Astrocyte (in vitro differentiated cells and primary cell): Measurements from ENCODE around the gene CNGB1. TPM values are rescaled to one million over a fixed set of nuclear protein-coding genes. Genes with fewer than 3 reads are reported as not detected.

Experiments
- DNase-seq: peaks from one replicate; pipeline ENCODE4 v3.0.0-alpha.2; 2010; ENCODE audit warnings: low read depth
- FAIRE-seq: peaks from 2 replicates; lab custom pipeline; 2011; peaks lifted over from hg19 to GRCh38; lab: Jason Lieb, UNC
- H2AFZ ChIP-seq: 2 replicates; pipeline ENCODE4 v1.6.0; 2012; ENCODE audit warnings: low read depth, low read length, inconsistent platforms
- H3K27ac ChIP-seq: 2 replicates; pipeline ENCODE4 v1.5.1; 2011; ENCODE audit warnings: low read depth, low read length, inconsistent platforms
- H3K27me3 ChIP-seq: 2 replicates; pipeline ENCODE4 v1.6.0; 2011; ENCODE audit warnings: low read length, inconsistent platforms; ENCODE audit not compliant: insufficient read depth
- H3K36me3 ChIP-seq: 2 replicates; pipeline ENCODE4 v1.5.1; 2011; ENCODE audit warnings: low read length, inconsistent platforms; ENCODE audit not compliant: insufficient read depth
- H3K4me1 ChIP-seq: 2 replicates; pipeline ENCODE4 v1.5.1; 2011; ENCODE audit warnings: low read length, inconsistent platforms; ENCODE audit not compliant: insufficient read depth
- H3K4me2 ChIP-seq: 2 replicates; pipeline ENCODE4 v1.6.0; 2012; ENCODE audit warnings: low read length, inconsistent platforms
- H3K4me3 ChIP-seq: 2 replicates; pipeline ENCODE4 v1.5.1; 2011; ENCODE audit warnings: low read depth, mild to moderate bottlenecking, low read length, inconsistent platforms; ENCODE audit not compliant: insufficient read depth
- H3K79me2 ChIP-seq: 2 replicates; pipeline ENCODE4 v1.6.0; 2012; ENCODE audit warnings: mild to moderate bottlenecking, low read length, inconsistent platforms; ENCODE audit not compliant: insufficient read depth
- H3K9ac ChIP-seq: 2 replicates; pipeline ENCODE4 v1.6.0; 2012; ENCODE audit warnings: mild to moderate bottlenecking, low read length, inconsistent platforms
- H3K9me3 ChIP-seq: 2 replicates; pipeline ENCODE4 v1.5.1; 2012; ENCODE audit warnings: low read depth, mild to moderate bottlenecking, low read length, inconsistent platforms; ENCODE audit not compliant: insufficient read depth
- H4K20me1 ChIP-seq: 2 replicates; pipeline ENCODE4 v1.6.0; 2012; ENCODE audit warnings: low read length, inconsistent platforms; ENCODE audit not compliant: insufficient read depth
- H3K27ac Mint-ChIP-seq: one replicate; pipeline ENCODE4 v1.8.0; 2021; ENCODE audit warnings: mild to moderate bottlenecking, mixed read lengths; ENCODE audit not compliant: unreplicated experiment
- H3K27me3 Mint-ChIP-seq: one replicate; pipeline ENCODE4 v1.8.0; 2021; ENCODE audit warnings: low read depth, mixed read lengths; ENCODE audit not compliant: unreplicated experiment
- H3K36me3 Mint-ChIP-seq: one replicate; pipeline ENCODE4 v1.8.0; 2021; ENCODE audit warnings: low read depth, mixed read lengths; ENCODE audit not compliant: unreplicated experiment
- H3K4me1 Mint-ChIP-seq: one replicate; pipeline ENCODE4 v1.8.0; 2021; ENCODE audit warnings: low read depth, mixed read lengths; ENCODE audit not compliant: unreplicated experiment
- H3K4me3 Mint-ChIP-seq: one replicate; pipeline ENCODE4 v1.8.0; 2021; ENCODE audit warnings: mild to moderate bottlenecking, moderate library complexity, mixed read lengths; ENCODE audit not compliant: unreplicated experiment
- H3K9me3 Mint-ChIP-seq: one replicate; pipeline ENCODE4 v1.8.0; 2021; ENCODE audit warnings: mild to moderate bottlenecking, mixed read lengths; ENCODE audit not compliant: unreplicated experiment
- CTCF ChIP-seq: IDR thresholded peaks from 2 replicates; pipeline ENCODE4 v1.5.1; 2011; ENCODE audit warnings: low read depth, mild to moderate bottlenecking, inconsistent platforms, low read length, moderate library complexity; ENCODE audit not compliant: insufficient read depth
- EZH2 ChIP-seq: IDR thresholded peaks from 2 replicates; pipeline ENCODE4 v1.6.1; 2012; ENCODE audit warnings: mild to moderate bottlenecking, low read length, inconsistent platforms; ENCODE audit not compliant: insufficient read depth
- total RNA-seq: library from RNA; stranded (reverse); gene quantifications from 2 replicates; pipeline ENCODE4 v1.2.1, GENCODE V29; 2021

Gene CNGB1
- total RNA-seq, 1 donor from 2014 or later: not detected

DNA sequence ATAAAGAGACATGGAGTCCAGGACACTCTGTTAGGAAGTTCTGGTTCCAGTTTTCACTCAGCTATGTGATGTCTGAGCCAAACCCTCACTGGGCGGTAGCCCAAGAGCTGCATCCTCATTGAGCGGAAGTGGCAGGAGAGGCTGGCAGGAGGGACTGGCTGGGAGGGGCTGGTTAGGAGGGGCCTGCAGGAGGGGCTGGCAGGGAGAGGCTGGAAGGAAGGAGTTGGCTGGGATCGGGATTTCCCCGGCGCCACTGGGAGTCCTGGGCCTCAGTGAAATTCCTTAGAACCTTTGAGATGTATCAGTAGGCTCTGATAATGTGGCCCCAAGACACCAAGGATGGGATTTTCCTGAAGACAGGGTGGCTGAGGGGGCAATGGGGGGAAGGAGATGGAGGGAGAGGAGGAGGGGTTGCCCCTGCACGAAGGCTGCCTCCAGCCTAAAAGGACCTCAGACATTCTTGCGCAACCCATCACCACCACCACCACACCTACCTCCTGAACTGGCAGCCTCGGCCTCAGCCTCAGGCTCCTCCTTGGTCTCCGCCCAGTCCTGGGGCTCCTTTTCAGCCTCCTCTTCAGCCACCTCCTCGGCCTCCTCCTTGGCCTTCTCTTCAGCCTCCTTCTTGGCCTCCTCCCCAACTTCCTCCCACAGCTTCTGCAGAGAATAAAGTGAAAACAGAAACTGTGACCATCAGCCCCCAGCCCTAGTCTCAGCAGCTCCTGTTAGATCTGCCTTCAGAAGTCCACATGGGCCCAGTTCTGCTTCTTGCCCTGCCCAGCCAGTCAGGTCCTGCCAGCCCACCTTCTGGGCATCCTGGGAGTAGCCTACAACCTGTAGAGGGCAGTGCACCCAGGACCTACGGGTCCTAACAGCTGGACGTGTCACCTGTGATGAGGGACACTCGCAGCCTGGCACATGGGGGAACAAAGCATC, 31.7 kb downstream of the CNGB1 start:
- H3K4me3 ChIP-seq: no peak overlapping the region
- peak overlapping the region; percentile 41 for H2AFZ ChIP-seq
- H3K4me1 ChIP-seq: no peaks in the 10 kb centered on the region
- H3K9me3 Mint-ChIP-seq: no peaks in the 10 kb centered on the region
- no peak for TF ChIP-seq CTCF
- TF ChIP-seq EZH2: no peak
- H3K9ac ChIP-seq: no peak overlapping the region
- no peaks in the 10 kb centered on the region for H3K36me3 Mint-ChIP-seq
- H3K27me3 Mint-ChIP-seq: peaks cover 33% of the 10 kb centered on the region
- H3K4me3 Mint-ChIP-seq: no peak overlapping the region
- no peaks in the 10 kb centered on the region for H4K20me1 ChIP-seq
- FAIRE-seq (no peak), DNase-seq (peak; percentile 71)
- no peaks in the 10 kb centered on the region for H3K36me3 ChIP-seq
- no peak overlapping the region for H3K4me2 ChIP-seq
- no peaks in the 10 kb centered on the region for H3K79me2 ChIP-seq
- no peaks in the 10 kb centered on the region for H3K27me3 ChIP-seq
- H3K27ac ChIP-seq: no peak overlapping the region
- H3K9me3 ChIP-seq: no peaks in the 10 kb centered on the region
- H3K27ac Mint-ChIP-seq: no peak overlapping the region
- no peaks in the 10 kb centered on the region for H3K4me1 Mint-ChIP-seq

- no peaks in the 10 kb centered on the region for H4K20me1 ChIP-seq
- H3K4me1 ChIP-seq: no peaks in the 10 kb centered on the region
- no peaks in the 10 kb centered on the region for H3K9me3 Mint-ChIP-seq
- no peak overlapping the region for H3K4me3 ChIP-seq
- H3K4me2 ChIP-seq: no peak overlapping the region
- H3K27ac ChIP-seq: no peak overlapping the region
- H3K36me3 ChIP-seq: no peaks in the 10 kb centered on the region
- DNase-seq: no peak
- no peak for FAIRE-seq
- no peaks in the 10 kb centered on the region for H3K36me3 Mint-ChIP-seq
- TF ChIP-seq EZH2 (no peak), CTCF (no peak)
- no peak overlapping the region for H3K27ac Mint-ChIP-seq
- H3K79me2 ChIP-seq: no peaks in the 10 kb centered on the region
- no peak overlapping the region for H3K4me3 Mint-ChIP-seq
- H3K9me3 ChIP-seq: no peaks in the 10 kb centered on the region
- peak overlapping the region; percentile 41 for H2AFZ ChIP-seq
- no peaks in the 10 kb centered on the region for H3K4me1 Mint-ChIP-seq
- no peak overlapping the region for H3K9ac ChIP-seq
- H3K27me3 Mint-ChIP-seq: peaks cover 33% of the 10 kb centered on the region
- H3K27me3 ChIP-seq: no peaks in the 10 kb centered on the region
Measured at GRCh38 chr16:57938484-57938883, 32.4 kb downstream of the CNGB1 start.

DNA sequence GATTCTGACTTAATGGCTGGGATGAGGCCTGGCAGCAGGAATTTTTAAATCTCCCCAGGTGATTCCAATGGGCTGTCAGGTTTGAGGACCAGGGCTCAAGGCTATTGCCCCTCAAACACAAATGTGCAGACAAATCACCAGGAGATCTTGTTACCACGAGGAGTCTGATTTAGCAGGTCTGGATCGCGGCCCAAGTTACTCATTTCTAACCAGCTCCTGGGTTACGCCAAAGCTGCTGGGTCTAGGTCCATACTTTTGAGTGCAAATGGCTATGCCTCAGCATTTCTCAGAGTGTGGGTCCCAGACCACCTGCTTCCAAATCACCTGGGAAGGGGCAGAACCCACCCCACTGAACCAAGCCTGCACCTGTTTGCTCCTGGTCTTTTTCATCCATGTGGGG, 33.1 kb downstream of the CNGB1 start:
- FAIRE-seq (no peak), DNase-seq (no peak)
- Histone ChIP-seq H3K79me2 (no peaks in the 10 kb centered on the region), H3K9ac (no peak overlapping the region), H3K27me3 (no peaks in the 10 kb centered on the region), H2AFZ (no peak overlapping the region), H3K4me2 (no peak overlapping the region), H3K27ac (no peak overlapping the region), H3K9me3 (no peaks in the 10 kb centered on the region), H3K4me1 (no peaks in the 10 kb centered on the region), H4K20me1 (no peaks in the 10 kb centered on the region), H3K4me3 (no peak overlapping the region), H3K36me3 (no peaks in the 10 kb centered on the region)
- H3K9me3 Mint-ChIP-seq: no peaks in the 10 kb centered on the region
- TF ChIP-seq EZH2 (no peak), CTCF (no peak)
- peaks cover 35% of the 10 kb centered on the region for H3K27me3 Mint-ChIP-seq
- no peaks in the 10 kb centered on the region for H3K4me1 Mint-ChIP-seq
- H3K27ac Mint-ChIP-seq: no peak overlapping the region
- no peaks in the 10 kb centered on the region for H3K36me3 Mint-ChIP-seq
- H3K4me3 Mint-ChIP-seq: no peak overlapping the region
